ENCODE measurements around the gene LAMTOR4.

DNA sequence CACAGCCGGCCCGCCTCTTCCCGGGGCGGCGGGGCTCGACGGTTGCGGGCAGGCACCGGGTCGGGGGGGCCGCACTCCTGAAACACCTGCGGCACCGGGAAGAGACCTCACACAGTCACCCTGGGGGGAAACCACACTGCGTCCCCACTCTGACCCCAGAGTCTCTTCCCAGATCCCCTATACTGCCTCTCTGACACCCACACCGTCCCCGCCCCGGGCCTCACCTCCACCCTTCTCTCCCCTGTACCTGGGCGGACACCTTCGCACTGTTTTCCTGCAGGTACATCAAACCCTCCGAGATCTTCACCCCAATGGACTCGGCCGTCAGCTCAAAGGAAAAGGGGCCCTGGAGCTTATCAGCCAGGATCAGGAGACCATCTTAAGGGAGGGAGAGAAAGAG, 23.1 kb downstream of the LAMTOR4 start:
- TF ChIP-seq EZH2 (IDR thresholded peaks at IDR 0.05; ENCODE audit: insufficient read depth, low read length) = no peak
- TF ChIP-seq, protein P1, sequence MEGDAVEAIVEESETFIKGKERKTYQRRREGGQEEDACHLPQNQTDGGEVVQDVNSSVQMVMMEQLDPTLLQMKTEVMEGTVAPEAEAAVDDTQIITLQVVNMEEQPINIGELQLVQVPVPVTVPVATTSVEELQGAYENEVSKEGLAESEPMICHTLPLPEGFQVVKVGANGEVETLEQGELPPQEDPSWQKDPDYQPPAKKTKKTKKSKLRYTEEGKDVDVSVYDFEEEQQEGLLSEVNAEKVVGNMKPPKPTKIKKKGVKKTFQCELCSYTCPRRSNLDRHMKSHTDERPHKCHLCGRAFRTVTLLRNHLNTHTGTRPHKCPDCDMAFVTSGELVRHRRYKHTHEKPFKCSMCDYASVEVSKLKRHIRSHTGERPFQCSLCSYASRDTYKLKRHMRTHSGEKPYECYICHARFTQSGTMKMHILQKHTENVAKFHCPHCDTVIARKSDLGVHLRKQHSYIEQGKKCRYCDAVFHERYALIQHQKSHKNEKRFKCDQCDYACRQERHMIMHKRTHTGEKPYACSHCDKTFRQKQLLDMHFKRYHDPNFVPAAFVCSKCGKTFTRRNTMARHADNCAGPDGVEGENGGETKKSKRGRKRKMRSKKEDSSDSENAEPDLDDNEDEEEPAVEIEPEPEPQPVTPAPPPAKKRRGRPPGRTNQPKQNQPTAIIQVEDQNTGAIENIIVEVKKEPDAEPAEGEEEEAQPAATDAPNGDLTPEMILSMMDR (IDR thresholded peaks at IDR 0.05; ENCODE audit: insufficient read depth, low read depth, low read length) = no peak
